ENCODE data around the gene SASH1.

The SASH1 gene

DNA sequence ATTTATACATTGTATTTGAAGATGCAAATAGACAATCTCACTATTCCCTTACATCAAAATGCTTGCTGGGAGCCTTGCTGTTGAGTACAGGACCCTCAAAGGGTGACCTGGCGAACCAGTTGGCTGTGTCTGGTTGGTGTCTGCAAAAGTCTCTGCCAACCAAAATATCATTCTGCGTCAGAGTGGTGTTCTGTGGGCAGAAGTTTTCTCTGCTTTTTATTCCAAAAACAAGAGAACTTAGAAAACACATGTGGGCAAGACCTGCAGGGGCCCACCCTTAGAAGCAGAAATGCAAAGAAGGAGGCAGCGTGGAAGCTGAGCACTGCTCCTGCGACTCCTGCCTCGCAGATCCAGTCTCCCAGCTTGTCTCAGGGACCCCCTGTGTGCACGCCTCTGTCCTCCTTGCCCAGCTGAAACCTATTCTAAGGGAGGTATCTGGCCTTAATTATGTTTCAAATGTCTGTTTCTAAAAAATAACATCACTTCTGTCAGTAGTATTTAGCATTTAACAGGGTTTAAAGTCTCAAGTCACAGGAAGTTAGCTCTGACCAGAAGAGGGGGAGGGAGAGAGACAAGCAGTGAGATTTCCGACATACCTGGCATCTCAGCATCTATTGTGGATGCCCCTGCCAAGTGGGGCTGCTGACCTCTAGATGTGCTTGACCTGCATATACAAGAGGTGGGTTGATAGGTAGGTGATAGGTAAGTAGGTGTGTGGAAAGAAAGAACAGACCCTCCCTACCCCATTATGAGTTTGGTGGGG is 101.3 kb downstream of the SASH1 start:
- TF ChIP-seq, protein P1, sequence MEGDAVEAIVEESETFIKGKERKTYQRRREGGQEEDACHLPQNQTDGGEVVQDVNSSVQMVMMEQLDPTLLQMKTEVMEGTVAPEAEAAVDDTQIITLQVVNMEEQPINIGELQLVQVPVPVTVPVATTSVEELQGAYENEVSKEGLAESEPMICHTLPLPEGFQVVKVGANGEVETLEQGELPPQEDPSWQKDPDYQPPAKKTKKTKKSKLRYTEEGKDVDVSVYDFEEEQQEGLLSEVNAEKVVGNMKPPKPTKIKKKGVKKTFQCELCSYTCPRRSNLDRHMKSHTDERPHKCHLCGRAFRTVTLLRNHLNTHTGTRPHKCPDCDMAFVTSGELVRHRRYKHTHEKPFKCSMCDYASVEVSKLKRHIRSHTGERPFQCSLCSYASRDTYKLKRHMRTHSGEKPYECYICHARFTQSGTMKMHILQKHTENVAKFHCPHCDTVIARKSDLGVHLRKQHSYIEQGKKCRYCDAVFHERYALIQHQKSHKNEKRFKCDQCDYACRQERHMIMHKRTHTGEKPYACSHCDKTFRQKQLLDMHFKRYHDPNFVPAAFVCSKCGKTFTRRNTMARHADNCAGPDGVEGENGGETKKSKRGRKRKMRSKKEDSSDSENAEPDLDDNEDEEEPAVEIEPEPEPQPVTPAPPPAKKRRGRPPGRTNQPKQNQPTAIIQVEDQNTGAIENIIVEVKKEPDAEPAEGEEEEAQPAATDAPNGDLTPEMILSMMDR (IDR thresholded peaks at IDR 0.05; ENCODE audit: low read depth, low read length, missing control alignments), result no peak
- no peak for DNase-seq (ENCODE audit: low read depth)
- no peak overlapping the region for H3K4me3 ChIP-seq (ENCODE audit: low read depth, low read length)

DNA sequence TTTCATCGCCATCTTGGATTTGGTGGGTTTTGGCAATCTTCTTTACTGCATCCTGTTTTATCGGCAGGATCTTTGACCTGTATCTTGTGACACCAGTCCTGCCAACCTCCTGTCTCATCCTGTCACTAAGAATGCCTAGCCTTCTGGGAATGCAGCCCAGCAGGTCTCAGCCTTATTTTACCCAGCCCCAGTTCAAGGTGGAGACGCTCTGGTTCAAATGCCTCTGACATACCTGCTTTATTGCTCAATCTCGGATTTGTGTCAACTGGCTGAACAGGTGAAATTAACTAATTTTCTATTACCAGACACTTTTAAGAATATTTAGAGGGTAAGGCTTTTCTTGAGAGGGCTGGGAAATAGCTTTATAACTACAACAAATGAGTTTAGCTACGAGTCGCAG is 102.5 kb downstream of the SASH1 start:
- no peak overlapping the region for H3K4me3 ChIP-seq (ENCODE audit: low read depth, low read length)
- TF ChIP-seq, protein P1 (IDR thresholded peaks at IDR 0.05; ENCODE audit: low read depth, low read length, missing control alignments), result no peak
- DNase-seq (ENCODE audit: low read depth), result no peak

DNA sequence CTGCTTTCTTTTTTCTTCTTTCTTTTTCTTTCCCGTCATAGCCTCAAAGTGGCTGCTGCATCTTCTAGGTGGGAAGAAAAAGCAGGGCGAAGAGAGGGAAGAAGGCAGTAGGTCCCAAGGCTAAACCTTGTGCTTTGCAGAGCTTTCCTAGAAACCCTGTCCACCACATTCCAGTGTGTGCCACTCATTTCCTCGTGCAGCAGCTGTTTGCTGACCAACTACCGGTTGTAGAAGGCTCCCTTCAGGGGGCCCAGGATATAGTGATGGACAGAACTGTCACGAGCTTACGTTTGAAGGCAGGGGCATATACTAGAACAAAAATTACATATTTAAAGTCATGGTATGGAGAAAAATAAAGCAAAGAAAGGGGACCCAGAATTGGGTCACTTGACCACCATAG is 103.0 kb downstream of the SASH1 start:
- H3K4me3 ChIP-seq (ENCODE audit: low read depth, low read length), result no peak overlapping the region
- TF ChIP-seq, protein P1 (IDR thresholded peaks at IDR 0.05; ENCODE audit: low read depth, low read length, missing control alignments), result no peak
- DNase-seq (ENCODE audit: low read depth), result no peak

DNA sequence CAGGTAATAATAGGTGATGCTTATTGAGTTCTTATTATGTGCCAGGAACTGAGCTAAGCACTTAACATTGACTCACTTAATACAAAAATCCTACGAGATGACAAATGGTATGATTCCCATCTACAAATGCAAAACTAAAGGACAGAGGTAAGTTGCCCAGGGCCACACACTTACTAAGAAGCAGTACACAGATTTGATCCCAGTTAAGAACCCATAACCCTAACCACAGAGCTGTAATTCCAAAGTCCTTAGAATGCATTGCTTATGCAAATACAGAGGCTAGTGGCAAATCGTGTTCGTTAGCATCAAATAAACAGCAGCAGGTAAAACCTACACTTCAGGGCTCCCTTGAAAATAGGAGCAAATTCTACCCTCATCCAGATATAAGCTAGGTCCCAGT is 104.0 kb downstream of the SASH1 start:
- DNase-seq (ENCODE audit: low read depth), result no peak
- H3K4me3 ChIP-seq (ENCODE audit: low read depth, low read length), result no peak overlapping the region
- TF ChIP-seq, protein P1 (IDR thresholded peaks at IDR 0.05; ENCODE audit: low read depth, low read length, missing control alignments), result no peak

DNA sequence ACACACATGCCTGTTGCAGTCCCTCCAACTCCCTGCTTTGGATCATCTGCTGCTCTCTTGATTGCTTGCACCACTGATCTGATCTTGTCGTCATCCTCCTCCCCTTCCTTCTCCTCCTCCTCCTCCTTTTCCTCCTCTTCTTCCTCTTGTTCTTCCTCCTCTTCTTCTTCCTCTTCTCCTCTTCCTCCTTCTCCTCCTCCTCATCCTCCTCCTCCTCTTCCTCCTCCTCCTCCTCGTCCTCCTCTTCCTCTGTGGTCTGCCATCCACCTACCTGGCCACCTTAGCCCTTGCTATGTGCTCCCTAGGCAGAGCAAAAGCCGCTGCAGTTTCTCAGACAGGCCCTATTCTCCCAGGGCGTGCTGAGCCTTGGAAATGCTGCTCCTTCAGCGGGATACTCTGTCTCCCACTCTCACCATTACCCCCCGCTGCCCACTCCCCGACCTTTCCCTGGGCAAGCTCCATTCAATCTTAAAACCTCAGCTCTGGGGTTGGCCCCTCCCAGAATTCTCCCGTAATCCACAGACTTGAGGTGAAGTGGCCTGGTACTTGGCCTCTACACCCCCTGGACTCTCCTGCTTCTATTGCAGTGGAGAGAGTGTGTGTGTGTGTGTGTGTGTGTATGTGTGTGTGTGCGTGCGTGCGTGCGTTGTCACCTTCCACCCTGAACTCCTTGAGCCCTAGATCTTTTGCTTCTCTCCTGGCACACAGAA is 105.0 kb downstream of the SASH1 start:
- H3K4me3 ChIP-seq (ENCODE audit: low read depth, low read length), result no peak overlapping the region
- no peak for DNase-seq (ENCODE audit: low read depth)
- TF ChIP-seq, protein P1 (IDR thresholded peaks at IDR 0.05; ENCODE audit: low read depth, low read length, missing control alignments), result no peak

DNA sequence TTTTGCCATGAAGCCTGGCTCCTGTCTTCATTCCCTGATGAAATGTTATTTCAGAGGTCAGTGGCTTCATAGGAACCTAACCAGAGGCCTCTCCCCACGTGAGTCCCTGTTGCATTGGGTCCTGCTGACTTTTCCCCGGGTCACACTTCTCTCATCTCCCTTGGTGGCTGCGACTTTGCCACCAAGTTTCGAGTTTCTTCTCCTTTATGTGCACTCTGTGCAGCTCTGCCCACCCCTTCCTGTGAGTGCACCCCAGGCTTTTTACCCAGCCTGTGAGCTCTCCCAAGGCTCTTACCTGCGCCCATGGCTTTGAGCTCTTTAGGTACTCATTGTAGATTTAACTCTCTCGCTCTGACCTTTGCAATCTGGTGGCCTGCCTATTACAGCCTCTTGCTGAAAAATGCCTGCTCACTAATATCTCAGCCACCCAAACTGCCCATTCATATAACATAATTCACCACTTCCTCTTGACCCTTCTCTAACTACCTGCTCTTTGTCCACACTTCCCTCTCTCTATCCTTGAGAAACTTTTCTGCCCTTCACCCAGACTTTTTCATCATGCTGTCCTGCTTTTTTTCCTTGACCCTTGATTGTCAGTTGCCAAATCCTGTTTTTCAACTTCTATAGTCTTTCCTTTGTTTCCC is 105.9 kb downstream of the SASH1 start:
- TF ChIP-seq, protein P1 (IDR thresholded peaks at IDR 0.05; ENCODE audit: low read depth, low read length, missing control alignments), result no peak
- no peak overlapping the region for H3K4me3 ChIP-seq (ENCODE audit: low read depth, low read length)
- no peak for DNase-seq (ENCODE audit: low read depth)
